Loucy (cell line): Measurements from ENCODE around the gene ZNF474.

Experiments
- H2AFZ ChIP-seq: fragments of 200-600 bp; sonication (generic); 2 replicates; pipeline ENCODE4 v1.6.0; 2016; ENCODE audit warnings: antibody characterized with exemption, mild to moderate bottlenecking, low read length, moderate library complexity
- H3F3A ChIP-seq: fragments of 200-600 bp; 2 replicates; pipeline ENCODE4 v1.6.0; 2016; ENCODE audit warnings: antibody characterized with exemption, low read depth, mild to moderate bottlenecking
- H3K27me3 ChIP-seq: fragments of 200-600 bp; sonication (generic); 2 replicates; pipeline ENCODE4 v1.6.1; 2014; ENCODE audit warnings: low read length, mild to moderate bottlenecking; ENCODE audit not compliant: insufficient read depth, poor library complexity, severe bottlenecking
- H3K36me3 ChIP-seq: fragments of 200-600 bp; sonication (generic); 2 replicates; pipeline ENCODE4 v1.6.1; 2016; ENCODE audit warnings: low read length; ENCODE audit not compliant: insufficient read depth
- H3K4me1 ChIP-seq: fragments of 200-600 bp; sonication (generic); 2 replicates; pipeline ENCODE4 v1.5.1; 2014; ENCODE audit warnings: low read length, mild to moderate bottlenecking; ENCODE audit not compliant: insufficient read depth, poor library complexity, severe bottlenecking
- H3K4me2 ChIP-seq: fragments of 200-600 bp; sonication (generic); 2 replicates; pipeline ENCODE4 v1.6.0; 2014; ENCODE audit warnings: antibody characterized with exemption, low read length, low read depth, mild to moderate bottlenecking; ENCODE audit not compliant: poor library complexity, severe bottlenecking
- H3K4me3 ChIP-seq: fragments of 200-600 bp; sonication (generic); 2 replicates; pipeline ENCODE4 v1.5.1; 2014; ENCODE audit warnings: low read length, mild to moderate bottlenecking, mixed read lengths; ENCODE audit not compliant: poor library complexity, severe bottlenecking
- H3K79me2 ChIP-seq: fragments of 200-600 bp; sonication (generic); 2 replicates; pipeline ENCODE4 v1.6.1; 2014; ENCODE audit warnings: low read length; ENCODE audit not compliant: insufficient read depth
- H3K9ac ChIP-seq: fragments of 200-600 bp; sonication (generic); 2 replicates; pipeline ENCODE4 v1.6.0; 2014; ENCODE audit warnings: mild to moderate bottlenecking, low read depth, low read length, moderate library complexity; ENCODE audit not compliant: poor library complexity, severe bottlenecking
- H3K9me2 ChIP-seq: fragments of 200-600 bp; sonication (generic); replicated peaks from 2 replicates; pipeline ENCODE4 v1.6.1; 2016; ENCODE audit warnings: low read depth, low read length, mixed read lengths
- H3K9me3 ChIP-seq: fragments of 200-600 bp; sonication (generic); 2 replicates; pipeline ENCODE4 v1.6.1; 2014; ENCODE audit warnings: mild to moderate bottlenecking, antibody characterized with exemption, low read length, low read depth; ENCODE audit not compliant: insufficient read depth
- H4K20me1 ChIP-seq: fragments of 200-600 bp; sonication (generic); 2 replicates; pipeline ENCODE4 v1.6.0; 2014; ENCODE audit warnings: antibody characterized with exemption, low read length, mild to moderate bottlenecking; ENCODE audit not compliant: insufficient read depth, poor library complexity, severe bottlenecking
- EZH2phosphoT487 ChIP-seq: fragments of 200-600 bp; IDR thresholded peaks from 2 replicates; pipeline ENCODE4 v1.6.1; 2018; ENCODE audit warnings: antibody characterized with exemption, mild to moderate bottlenecking, moderate library complexity, borderline replicate concordance
- TF ChIP-seq, protein P1 (sequence below): fragments of 200-600 bp; sonication (generic); conservative IDR thresholded peaks from 2 replicates; pipeline ENCODE4 v1.5.1; 2014; ENCODE audit warnings: mild to moderate bottlenecking, antibody characterized with exemption, low read length

Gene ZNF474

DNA sequence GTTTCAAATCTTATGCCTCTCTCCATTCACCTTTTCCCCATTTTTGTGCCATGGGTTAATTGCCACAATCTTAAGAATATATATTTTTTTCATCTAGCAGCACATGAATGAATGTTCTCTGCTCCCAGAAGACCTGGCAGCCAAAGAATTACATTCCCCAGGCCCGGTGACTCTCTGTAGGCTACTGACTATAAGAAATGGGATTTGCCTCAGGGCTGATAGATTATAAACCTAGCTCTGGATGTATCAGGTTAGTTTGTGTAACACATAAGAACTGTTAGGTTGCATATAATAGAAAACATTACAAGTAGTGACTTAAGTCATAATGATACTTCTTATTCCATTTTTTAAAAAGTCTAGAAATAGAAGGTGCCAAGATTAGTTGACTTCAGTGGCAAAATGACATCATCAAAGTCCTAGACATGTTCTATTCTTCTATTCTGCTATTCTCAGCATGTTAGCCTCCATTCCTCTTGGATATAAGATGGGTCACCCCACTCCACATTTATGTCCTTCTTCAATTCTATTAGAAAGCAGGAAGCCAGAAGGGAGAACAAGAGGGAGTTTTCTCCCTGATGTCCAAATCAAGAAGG lies 10.9 kb upstream of the ZNF474 start:
- Histone ChIP-seq H3K9me2 (no peaks in the 10 kb centered on the region), H3K27me3 (no peaks in the 10 kb centered on the region), H4K20me1 (no peaks in the 10 kb centered on the region), H3K9me3 (no peaks in the 10 kb centered on the region), H3K4me1 (no peaks in the 10 kb centered on the region), H3K4me3 (no peak overlapping the region), H3K79me2 (no peaks in the 10 kb centered on the region), H2AFZ (no peak overlapping the region), H3K9ac (no peak overlapping the region), H3K4me2 (no peak overlapping the region), H3F3A (no peaks in the 10 kb centered on the region), H3K36me3 (no peaks in the 10 kb centered on the region)
- TF ChIP-seq, protein P1, sequence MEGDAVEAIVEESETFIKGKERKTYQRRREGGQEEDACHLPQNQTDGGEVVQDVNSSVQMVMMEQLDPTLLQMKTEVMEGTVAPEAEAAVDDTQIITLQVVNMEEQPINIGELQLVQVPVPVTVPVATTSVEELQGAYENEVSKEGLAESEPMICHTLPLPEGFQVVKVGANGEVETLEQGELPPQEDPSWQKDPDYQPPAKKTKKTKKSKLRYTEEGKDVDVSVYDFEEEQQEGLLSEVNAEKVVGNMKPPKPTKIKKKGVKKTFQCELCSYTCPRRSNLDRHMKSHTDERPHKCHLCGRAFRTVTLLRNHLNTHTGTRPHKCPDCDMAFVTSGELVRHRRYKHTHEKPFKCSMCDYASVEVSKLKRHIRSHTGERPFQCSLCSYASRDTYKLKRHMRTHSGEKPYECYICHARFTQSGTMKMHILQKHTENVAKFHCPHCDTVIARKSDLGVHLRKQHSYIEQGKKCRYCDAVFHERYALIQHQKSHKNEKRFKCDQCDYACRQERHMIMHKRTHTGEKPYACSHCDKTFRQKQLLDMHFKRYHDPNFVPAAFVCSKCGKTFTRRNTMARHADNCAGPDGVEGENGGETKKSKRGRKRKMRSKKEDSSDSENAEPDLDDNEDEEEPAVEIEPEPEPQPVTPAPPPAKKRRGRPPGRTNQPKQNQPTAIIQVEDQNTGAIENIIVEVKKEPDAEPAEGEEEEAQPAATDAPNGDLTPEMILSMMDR: no peak
- no peak for TF ChIP-seq EZH2phosphoT487

DNA sequence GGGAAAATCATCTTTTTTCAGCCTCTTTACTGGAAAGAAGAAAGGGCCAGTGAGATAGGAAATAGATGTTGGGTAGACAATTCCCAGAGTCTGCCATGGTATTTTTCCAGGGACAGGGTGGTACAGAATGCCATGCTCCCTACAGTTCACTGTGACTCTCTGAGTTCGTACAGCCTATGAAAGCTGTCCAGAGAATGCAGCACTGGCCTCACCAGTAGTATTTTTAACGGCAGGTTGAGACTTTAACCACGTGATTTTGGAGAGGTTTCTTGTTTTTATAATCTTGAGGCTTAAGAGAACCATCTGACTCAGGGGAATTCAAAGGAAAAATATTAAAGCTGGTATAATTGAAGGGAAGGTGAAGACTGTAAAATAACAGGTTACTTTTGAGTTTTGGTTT lies 10.1 kb upstream of the ZNF474 start:
- Histone ChIP-seq H3K4me1 (no peaks in the 10 kb centered on the region), H3K9me2 (no peaks in the 10 kb centered on the region), H4K20me1 (no peaks in the 10 kb centered on the region), H3K9ac (no peak overlapping the region), H3F3A (no peaks in the 10 kb centered on the region), H3K27me3 (no peaks in the 10 kb centered on the region), H2AFZ (no peak overlapping the region), H3K4me3 (no peak overlapping the region), H3K36me3 (no peaks in the 10 kb centered on the region), H3K4me2 (no peak overlapping the region), H3K9me3 (no peaks in the 10 kb centered on the region), H3K79me2 (no peaks in the 10 kb centered on the region)
- TF ChIP-seq, protein P1: no peak
- TF ChIP-seq EZH2phosphoT487: no peak

DNA sequence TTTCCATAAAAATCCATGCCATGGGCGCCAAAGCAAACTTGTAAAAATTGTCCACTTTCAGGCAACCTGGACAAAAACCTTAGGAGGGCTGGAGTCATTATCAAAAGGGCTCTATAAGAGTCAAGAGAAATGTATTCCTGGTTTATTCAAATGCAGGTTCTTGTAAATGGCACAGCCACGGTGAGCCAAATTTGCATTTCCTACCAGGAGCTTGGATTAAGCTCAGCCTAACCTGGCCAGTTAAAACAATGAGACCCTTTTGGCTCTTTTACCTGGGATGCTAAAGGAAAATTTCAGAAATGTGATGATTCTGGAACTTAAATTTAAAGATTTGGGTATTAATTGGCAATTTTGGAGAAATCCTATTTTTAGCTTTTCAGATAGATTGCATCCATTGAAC lies 8.9 kb upstream of the ZNF474 start:
- no peak overlapping the region for H2AFZ ChIP-seq
- no peaks in the 10 kb centered on the region for H3K9me2 ChIP-seq
- no peak for TF ChIP-seq EZH2phosphoT487
- TF ChIP-seq, protein P1: no peak
- H4K20me1 ChIP-seq: no peaks in the 10 kb centered on the region
- no peaks in the 10 kb centered on the region for H3K79me2 ChIP-seq
- no peaks in the 10 kb centered on the region for H3K27me3 ChIP-seq
- no peak overlapping the region for H3K4me3 ChIP-seq
- H3K4me1 ChIP-seq: no peaks in the 10 kb centered on the region
- no peaks in the 10 kb centered on the region for H3F3A ChIP-seq
- H3K9me3 ChIP-seq: no peaks in the 10 kb centered on the region
- no peak overlapping the region for H3K4me2 ChIP-seq
- H3K36me3 ChIP-seq: no peaks in the 10 kb centered on the region
- H3K9ac ChIP-seq: no peak overlapping the region
